SH-SY5Y (cell line): ENCODE results near the gene CCDC47.

Source experiments
- GATA2 ChIP-seq: IDR thresholded peaks from 2 replicates; pipeline ENCODE4 v1.6.1; 2011; ENCODE audit warnings: mild to moderate bottlenecking, low read depth, low read length
- GATA3 ChIP-seq: IDR thresholded peaks from 2 replicates; pipeline ENCODE4 v1.6.1; 2011; ENCODE audit warnings: low read depth, mild to moderate bottlenecking, low read length, moderate library complexity

CCDC47 gene

DNA sequence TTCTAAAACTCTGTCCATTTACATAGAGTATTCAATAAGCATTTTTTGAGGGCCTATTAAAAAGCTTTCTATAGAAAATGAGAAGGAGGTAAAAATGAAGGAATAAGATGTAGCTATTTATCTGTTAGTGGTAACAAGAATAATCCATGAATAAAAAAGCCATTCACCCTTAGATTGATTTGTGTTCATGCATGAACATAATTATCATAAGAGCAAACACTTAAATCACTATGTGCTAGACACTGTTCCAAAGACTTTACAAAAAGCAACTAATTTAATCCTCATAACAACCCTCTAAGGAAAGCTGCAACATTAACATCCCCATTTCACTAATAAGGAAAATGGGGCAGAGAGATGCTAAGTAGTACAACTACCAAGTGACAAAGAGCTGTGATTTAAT lies 6.6 kb downstream of the CCDC47 start:
- TF ChIP-seq GATA3 = no peak
- TF ChIP-seq GATA2 = no peak

DNA sequence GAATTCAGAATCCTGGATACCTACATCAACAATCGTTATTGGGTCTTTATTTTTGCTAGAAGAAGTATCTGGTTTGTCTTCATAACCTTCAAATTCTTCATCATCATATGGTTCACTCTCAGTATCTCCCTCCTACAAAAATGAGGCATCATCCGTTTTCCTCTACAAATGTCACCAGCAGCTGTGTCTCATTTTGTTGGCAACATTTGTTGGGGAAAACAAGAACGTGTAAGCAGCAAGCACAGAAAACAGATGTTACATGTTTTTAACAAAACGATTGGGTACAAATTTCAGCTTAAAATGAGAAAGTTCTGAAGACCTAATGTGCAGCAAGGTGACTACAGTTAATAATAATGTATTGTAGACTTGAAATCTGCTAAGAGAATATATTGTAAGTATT lies 8.7 kb downstream of the CCDC47 start:
- TF ChIP-seq GATA2 (no peak), GATA3 (no peak)

DNA sequence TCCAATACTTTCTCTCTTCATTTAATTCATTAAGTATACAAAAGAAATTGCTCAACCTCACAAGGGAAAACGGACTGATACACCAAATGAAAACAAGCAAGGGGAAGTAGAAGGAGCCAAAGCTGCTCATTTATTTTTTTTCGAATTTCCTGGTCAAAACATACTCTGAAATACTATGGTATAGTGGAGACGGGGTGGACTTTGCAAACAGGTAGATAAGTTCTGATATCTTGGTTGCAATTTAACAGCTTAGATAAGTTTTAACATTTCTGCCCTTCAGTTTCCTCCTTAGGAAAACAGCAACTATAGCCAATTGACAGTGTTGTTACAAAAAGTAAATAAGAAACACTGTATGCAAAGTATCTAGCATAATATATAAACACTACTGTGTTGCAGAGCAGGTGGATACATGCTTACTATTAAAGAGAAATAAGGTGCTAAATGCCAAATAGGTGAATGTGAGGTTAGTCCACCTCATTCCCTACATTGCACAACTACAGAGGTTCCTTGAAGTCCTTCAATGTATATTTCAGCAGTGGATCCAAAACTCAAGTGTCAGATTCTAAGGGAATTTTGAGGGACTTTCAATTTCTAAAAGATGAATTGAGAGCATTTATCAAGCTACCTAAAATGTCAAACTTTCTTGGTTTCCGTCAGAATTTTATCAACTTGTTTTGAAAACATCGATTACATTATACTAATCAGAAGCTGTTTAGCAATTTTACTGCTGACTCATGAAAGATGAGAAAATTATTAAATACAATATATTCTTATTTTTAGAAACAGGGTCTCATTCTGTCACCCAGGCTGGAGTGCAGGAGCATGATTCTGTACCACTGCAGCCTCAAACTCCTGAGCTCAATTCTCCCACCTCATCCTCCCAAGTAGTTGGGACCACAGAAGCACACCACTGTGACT lies 11.0 kb downstream of the CCDC47 start:
- no peak for TF ChIP-seq GATA2
- TF ChIP-seq GATA3 = no peak

DNA sequence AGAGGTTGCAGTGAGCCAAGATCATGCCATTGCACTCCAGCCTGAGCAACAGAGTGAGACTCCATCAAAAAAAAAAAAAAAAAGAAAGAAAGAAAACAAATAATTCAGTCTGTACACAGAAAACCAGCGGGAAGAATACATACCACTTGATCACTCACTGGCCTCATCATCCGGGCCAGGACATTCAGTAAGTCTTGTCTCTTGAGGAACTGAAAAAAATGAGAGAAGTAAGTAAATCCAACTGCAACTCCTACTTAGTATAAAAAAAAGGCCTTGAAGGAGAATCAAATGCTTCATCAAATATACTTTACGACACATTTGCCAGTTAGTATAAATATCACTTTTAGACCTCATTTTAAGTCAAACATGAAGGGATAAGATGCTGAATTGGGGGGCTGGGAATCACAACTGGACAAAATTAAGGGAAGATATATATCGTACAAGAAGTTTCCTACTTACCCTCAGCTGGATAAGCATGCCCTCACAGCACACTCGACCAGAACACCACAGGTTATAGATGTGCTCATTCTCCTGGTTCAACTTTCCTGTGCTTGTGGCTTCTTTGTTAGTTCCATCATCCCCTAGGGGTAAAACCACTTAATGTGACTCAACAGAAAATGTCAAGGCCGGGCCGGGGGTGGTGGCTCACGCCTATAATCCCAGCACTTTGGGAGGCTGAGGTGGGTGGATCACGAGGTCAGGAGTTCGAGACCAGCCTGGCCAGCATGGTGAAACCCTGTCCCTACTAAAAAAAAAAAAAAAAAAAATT lies 12.4 kb downstream of the CCDC47 start:
- TF ChIP-seq GATA3 = no peak
- TF ChIP-seq GATA2 = no peak

GRCh38 chr17:63758428-63758827 lies 15.0 kb downstream of the CCDC47 start:
- TF ChIP-seq GATA2 = no peak
- no peak for TF ChIP-seq GATA3

DNA sequence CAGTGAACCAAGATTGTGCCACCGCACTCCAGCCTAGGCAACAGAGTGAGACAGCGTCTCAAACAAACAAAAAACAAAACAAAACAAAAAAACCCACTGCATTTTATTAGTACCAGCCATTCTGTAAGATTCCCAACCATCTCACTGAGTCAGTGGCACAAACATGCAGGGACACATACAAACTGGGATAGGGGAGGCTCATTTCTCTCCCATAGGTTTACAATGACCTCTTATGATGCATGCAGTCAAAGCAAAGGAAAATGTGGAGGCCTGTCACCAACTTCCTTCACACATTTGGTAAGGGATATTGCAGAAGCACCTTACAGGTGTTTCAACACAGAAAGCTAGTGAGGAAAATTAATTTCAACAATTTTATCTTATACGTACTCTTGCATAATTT lies 19.4 kb downstream of the CCDC47 start:
- TF ChIP-seq GATA2 = no peak
- TF ChIP-seq GATA3 = no peak

DNA sequence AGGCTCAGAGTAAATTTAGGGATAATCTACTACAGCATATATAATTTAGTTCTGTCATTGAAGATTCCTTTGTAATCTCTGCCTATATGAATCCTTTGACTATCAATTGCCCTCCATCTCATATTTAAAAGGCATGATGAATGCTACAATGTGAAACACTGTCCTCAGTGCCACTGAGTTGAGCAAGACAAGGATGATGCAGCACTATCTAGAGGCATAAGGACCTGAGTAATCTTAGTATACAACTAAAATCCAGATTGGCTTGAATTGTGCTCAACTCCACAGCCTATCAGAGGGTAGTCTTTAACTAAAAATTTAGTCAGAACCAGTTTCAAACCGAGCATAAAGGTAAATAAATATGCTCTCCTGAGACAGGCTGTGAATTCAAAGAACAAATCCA lies 20.2 kb downstream of the CCDC47 start:
- TF ChIP-seq GATA3 = no peak
- no peak for TF ChIP-seq GATA2

DNA sequence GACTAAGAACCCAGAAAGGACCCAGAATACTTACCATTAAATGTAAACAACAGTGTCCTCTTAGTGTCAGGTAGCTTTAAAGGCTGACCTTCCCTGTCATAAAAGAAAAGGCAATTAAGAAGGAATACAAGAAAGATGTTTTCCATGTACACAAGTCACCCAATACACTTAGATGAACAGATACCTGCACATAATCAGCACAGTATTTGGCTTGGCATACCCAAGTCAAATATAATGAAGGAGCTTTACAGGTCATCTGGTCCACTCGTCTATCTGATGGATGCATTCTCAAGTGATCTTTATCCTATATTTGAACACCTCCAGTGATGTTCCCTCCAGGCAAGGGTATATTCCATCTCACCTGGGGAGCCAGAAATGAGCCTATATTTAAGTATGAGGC lies 20.7 kb downstream of the CCDC47 start:
- no peak for TF ChIP-seq GATA2
- no peak for TF ChIP-seq GATA3

DNA sequence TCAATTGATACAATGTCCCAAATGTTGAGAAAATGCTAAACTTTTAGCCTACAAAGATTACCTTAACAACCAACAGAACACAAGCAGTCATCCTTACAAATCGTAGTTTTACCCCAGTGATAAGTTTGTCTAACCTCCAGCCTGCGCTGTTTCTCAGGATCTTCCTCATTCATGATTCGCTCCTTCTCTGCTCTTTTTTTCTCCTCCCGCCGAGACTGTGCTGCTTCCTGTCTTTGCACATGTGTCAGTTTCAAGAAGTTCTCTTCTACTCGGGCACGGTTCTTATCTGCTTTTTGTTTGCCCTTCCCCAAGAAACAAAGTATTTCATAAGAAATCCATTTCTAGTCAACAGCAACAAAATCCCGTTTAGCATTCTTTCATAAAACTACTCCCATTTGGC lies 21.6 kb downstream of the CCDC47 start:
- TF ChIP-seq GATA3 = no peak
- no peak for TF ChIP-seq GATA2

- TF ChIP-seq GATA2 (peak; percentile 58), GATA3 (no peak)
Observed at GRCh38 chr17:63741408-63742173, 31.8 kb downstream of the CCDC47 start, which contains the start of gene STRADA. Gene STRADA (minus strand): TSS chr17:63741799. CDS start chr17:63728369, 13,430 bp downstream.

DNA sequence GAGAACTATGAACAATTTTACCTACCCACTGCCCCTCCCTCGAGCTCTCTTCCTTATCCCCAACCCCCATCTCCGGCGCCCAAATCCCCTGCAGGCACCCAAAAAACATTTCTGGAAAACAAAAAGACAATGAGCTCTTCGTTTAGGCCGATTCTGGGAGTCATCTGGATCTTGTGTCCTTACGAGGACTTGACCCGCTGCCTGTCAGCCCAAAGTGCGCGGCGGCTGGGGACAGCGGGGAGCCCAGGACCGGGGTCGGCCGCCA lies 32.3 kb downstream of the CCDC47 start:
- TF ChIP-seq GATA3 (no peak), GATA2 (no peak)

- TF ChIP-seq GATA3 (no peak), GATA2 (no peak)
Observed at GRCh38 chr17:63740464-63741142, 32.8 kb downstream of the CCDC47 start.

DNA sequence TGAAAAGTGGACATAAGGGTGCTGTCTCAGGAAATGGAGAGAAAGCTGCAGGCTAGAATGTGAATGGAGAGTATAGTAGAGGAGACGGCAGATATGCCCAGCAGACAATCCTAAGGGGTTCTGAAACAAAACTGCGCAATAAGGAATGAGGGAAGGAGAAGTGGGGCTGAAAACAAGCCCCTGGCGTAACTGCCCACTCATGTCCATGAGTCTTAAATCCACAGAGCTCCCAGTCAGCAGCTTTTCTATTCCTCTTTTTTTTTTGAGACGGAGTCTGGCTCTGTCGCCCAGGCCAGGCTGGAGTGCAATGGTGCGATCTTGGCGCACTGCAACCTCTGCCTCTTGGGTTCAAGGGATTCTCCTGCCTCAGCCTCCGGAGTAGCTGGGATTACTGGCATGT lies 37.7 kb downstream of the CCDC47 start:
- no peak for TF ChIP-seq GATA3
- no peak for TF ChIP-seq GATA2

DNA sequence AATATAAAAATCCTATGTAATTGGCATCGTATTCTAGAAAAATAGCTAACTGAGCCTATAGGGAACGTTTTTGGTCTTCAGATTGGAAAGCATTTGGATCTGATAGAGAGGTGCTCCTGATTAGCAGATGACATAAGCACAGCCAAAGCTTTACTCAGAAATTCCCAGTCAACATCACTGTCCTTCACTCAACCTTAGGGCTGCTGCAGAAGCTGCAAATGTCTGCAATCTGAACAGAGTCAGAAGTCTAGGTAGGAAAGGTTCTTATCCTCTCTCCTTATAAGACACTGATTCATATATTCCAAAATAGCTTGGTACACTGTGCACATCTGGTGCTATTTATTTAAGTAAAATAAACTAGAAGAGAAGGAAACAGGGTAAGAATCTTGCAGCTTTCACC lies 51.0 kb downstream of the CCDC47 start:
- TF ChIP-seq GATA3 = no peak
- no peak for TF ChIP-seq GATA2
